IMR-90 (cell line): Measurements from ENCODE around the gene CDH22. TPM values are rescaled to one million over a fixed set of nuclear protein-coding genes. Genes with fewer than 3 reads are reported as not detected.

Source experiments
- ATAC-seq: fragments of 200-7000 bp; cut with Tn5 transposase; 2 replicates; pipeline ENCODE4 v1.9.1; 2020; ENCODE audit warnings: low read depth, mild to moderate bottlenecking, moderate library complexity
- BruUV-seq: library from RNA; stranded (reverse); fragments of 400-500 nt; replicated peaks from 2 replicates; lab custom pipeline; 2021; lab: Mats Ljungman, UMichigan
- CTCF ChIA-PET: fragments of 300-600 bp; formaldehyde crosslinking; extraction: SDS; loops from one replicate; lab custom pipeline; 2021; ENCODE audit warnings: antibody characterized with exemption; lab: Yijun Ruan, JAX
- POLR2A ChIA-PET: fragments of 300-600 bp; sonication (Branson Sonifier 250); formaldehyde crosslinking; loops from one replicate; lab custom pipeline; 2022; ENCODE audit warnings: antibody characterized with exemption; ENCODE audit not compliant: unreplicated experiment; lab: Charles Lee
- DNase-seq: peaks from one replicate; pipeline ENCODE4 v3.0.0; 2013
- H2AFZ ChIP-seq: replicated peaks from 2 replicates; pipeline ENCODE3; 2013; ENCODE audit warnings: low read length, mild to moderate bottlenecking; ENCODE audit not compliant: poor library complexity
- H2AK5ac ChIP-seq: 2 replicates; pipeline ENCODE4 v1.6.1; 2013; ENCODE audit warnings: low read depth, low read length, inconsistent platforms
- H2AK9ac ChIP-seq: replicated peaks from 2 replicates; pipeline ENCODE3; 2013; ENCODE audit warnings: mild to moderate bottlenecking, low read depth, low read length, moderate library complexity; ENCODE audit not compliant: poor library complexity
- H2BK120ac ChIP-seq: 2 replicates; pipeline ENCODE4 v1.6.1; 2013; ENCODE audit warnings: low read depth, low read length, inconsistent platforms
- H2BK15ac ChIP-seq: 3 replicates; pipeline ENCODE4 v1.6.1; 2013; ENCODE audit warnings: low read depth, low read length, inconsistent platforms
- H2BK20ac ChIP-seq: 2 replicates; pipeline ENCODE4 v1.6.1; 2013; ENCODE audit warnings: low read depth, mild to moderate bottlenecking, inconsistent platforms, low read length, moderate library complexity
- H2BK5ac ChIP-seq: 2 replicates; pipeline ENCODE4 v1.6.1; 2013; ENCODE audit warnings: mild to moderate bottlenecking, low read depth, low read length, inconsistent platforms; ENCODE audit not compliant: poor library complexity, severe bottlenecking
- H3K14ac ChIP-seq: replicated peaks from 2 replicates; pipeline ENCODE4 v1.6.1; 2013; ENCODE audit warnings: low read depth, low read length, inconsistent platforms
- H3K18ac ChIP-seq: 2 replicates; pipeline ENCODE4 v1.6.1; 2013; ENCODE audit warnings: low read depth, low read length, control low read depth
- H3K23ac ChIP-seq: 2 replicates; pipeline ENCODE4 v1.6.1; 2013; ENCODE audit warnings: low read depth, low read length, inconsistent platforms
- H3K27ac ChIP-seq: 2 replicates; pipeline ENCODE4 v1.5.1; 2013; ENCODE audit warnings: mild to moderate bottlenecking, control low read depth, low read length; ENCODE audit not compliant: insufficient read depth
- H3K27me3 ChIP-seq: 2 replicates; pipeline ENCODE4 v1.6.1; 2013; ENCODE audit warnings: low read length; ENCODE audit not compliant: control insufficient read depth, insufficient read depth
- H3K36me3 ChIP-seq: 2 replicates; pipeline ENCODE4 v1.6.1; 2013; ENCODE audit warnings: low read length, mixed read lengths; ENCODE audit not compliant: control insufficient read depth, insufficient read depth
- H3K4ac ChIP-seq: 2 replicates; pipeline ENCODE4 v1.6.1; 2013; ENCODE audit warnings: low read depth, low read length, inconsistent platforms
- H3K4me1 ChIP-seq: 2 replicates; pipeline ENCODE4 v1.6.1; 2013; ENCODE audit warnings: low read length, mixed read lengths; ENCODE audit not compliant: control insufficient read depth, insufficient read depth
- H3K4me2 ChIP-seq: 2 replicates; pipeline ENCODE4 v1.6.1; 2013; ENCODE audit warnings: low read depth, mild to moderate bottlenecking, control low read depth, low read length, moderate library complexity
- H3K4me3 ChIP-seq: 2 replicates; pipeline ENCODE4 v1.5.1; 2013; ENCODE audit warnings: low read depth, mild to moderate bottlenecking, control low read depth, low read length, moderate library complexity; ENCODE audit not compliant: insufficient read depth
- H3K56ac ChIP-seq: 2 replicates; pipeline ENCODE4 v1.6.1; 2013; ENCODE audit warnings: low read length, inconsistent platforms; ENCODE audit not compliant: insufficient read depth; ENCODE audit errors: extremely low read depth
- H3K79me1 ChIP-seq, 2 experiments: 2 replicates each; pipeline ENCODE4 v1.6.1; 2013; ENCODE audit warnings: low read length in 2 of 2, inconsistent platforms in 1 of 2, low read depth in 1 of 2
- H3K9ac ChIP-seq: 2 replicates; pipeline ENCODE4 v1.6.1; 2013; ENCODE audit warnings: low read depth, low read length, control low read depth
- H3K9me1 ChIP-seq: 2 replicates; pipeline ENCODE4 v1.6.1; 2013; ENCODE audit warnings: low read length, inconsistent platforms; ENCODE audit not compliant: insufficient read depth
- H3K9me3 ChIP-seq: 2 replicates; pipeline ENCODE4 v1.6.1; 2013; ENCODE audit warnings: low read length; ENCODE audit not compliant: control insufficient read depth, insufficient read depth
- H4K20me1 ChIP-seq: 2 replicates; pipeline ENCODE4 v1.6.1; 2013; ENCODE audit warnings: low read length, inconsistent platforms; ENCODE audit not compliant: insufficient read depth
- H4K5ac ChIP-seq: 2 replicates; pipeline ENCODE4 v1.6.1; 2013; ENCODE audit warnings: mild to moderate bottlenecking, low read depth, low read length, control low read depth
- H4K8ac ChIP-seq, 2 experiments: 2 replicates each; pipeline ENCODE4 v1.6.1; 2013; ENCODE audit warnings: low read depth in 2 of 2, low read length in 2 of 2, control low read depth in 1 of 2, inconsistent platforms in 1 of 2
- H4K91ac ChIP-seq: 2 replicates; pipeline ENCODE4 v1.6.1; 2013; ENCODE audit warnings: low read depth, low read length, inconsistent platforms; ENCODE audit not compliant: insufficient read depth
- BHLHE40 ChIP-seq: fragments of 150-350 bp; IDR thresholded peaks from 2 replicates; pipeline ENCODE4 v1.6.1; 2016; ENCODE audit warnings: mild to moderate bottlenecking, low read depth, low read length
- CHD1 ChIP-seq: IDR thresholded peaks from 2 replicates; pipeline ENCODE4 v1.6.1; 2012; ENCODE audit warnings: low read depth, low read length, improper control_type of control experiment
- FOS ChIP-seq: fragments of 150-350 bp; IDR thresholded peaks from 2 replicates; pipeline ENCODE4 v1.6.1; 2016; ENCODE audit warnings: low read depth, low read length
- MAZ ChIP-seq: IDR thresholded peaks from 2 replicates; pipeline ENCODE4 v1.6.1; 2012; ENCODE audit warnings: low read depth, mild to moderate bottlenecking, low read length, improper control_type of control experiment, moderate library complexity, borderline replicate concordance
- RCOR1 ChIP-seq: IDR thresholded peaks from 2 replicates; pipeline ENCODE4 v1.6.1; 2012; ENCODE audit warnings: mild to moderate bottlenecking, low read length, improper control_type of control experiment; ENCODE audit not compliant: insufficient replicate concordance
- RFX5 ChIP-seq: IDR thresholded peaks from 2 replicates; pipeline ENCODE4 v1.8.0; 2012; ENCODE audit warnings: low read depth, mild to moderate bottlenecking, low read length, moderate library complexity
- SMC3 ChIP-seq: fragments of 150-350 bp; IDR thresholded peaks from 2 replicates; pipeline ENCODE4 v1.6.1; 2016; ENCODE audit warnings: low read depth, mild to moderate bottlenecking, antibody characterized with exemption, low read length, moderate library complexity
- WGBS, 2 experiments: methylation state at CpG; one replicate each; pipeline versions ENCODE4 v1.1.5 to v1.1.7; 2013; ENCODE audit warnings: missing lambda C conversion rate in 2 of 2; ENCODE audit not compliant: insufficient read length in 1 of 2; ENCODE audit errors: extremely low coverage in 2 of 2; 5-methylcytosine and 5-hydroxymethylcytosine counted together
- dilution Hi-C: fragments of 300-500 bp; cut with HindIII; formaldehyde crosslinking; loops from one replicate; pipeline ENCODE4 v1.14.3; 2018; ENCODE audit warnings: low sequenced_read_pairs; ENCODE audit not compliant: unreplicated experiment
- in situ Hi-C: fragments of 300-500 bp; cut with MboI; formaldehyde crosslinking; loops from 3 replicates; pipeline ENCODE4 v1.14.3; 2019; ENCODE audit warnings: low sequenced_read_pairs, inconsistent platforms, mixed read lengths
- intact Hi-C: fragments of 100-400 bp; cut with micrococcal nuclease; formaldehyde crosslinking; loops from 2 replicates; pipeline ENCODE4 v1.10.0; 2022
- polyA plus RNA-seq, 3 experiments: library from polyadenylated mRNA; depleted of rRNA; stranded (reverse); fragments of >200 nt; gene quantifications; 2 replicates each; pipeline ENCODE4 v1.2.3, GENCODE V29; 2012; ENCODE audit warnings: low replicate concordance in 1 of 3
- total RNA-seq: library from RNA; depleted of rRNA; stranded (reverse); fragments of >200 nt; gene quantifications from 2 replicates; pipeline ENCODE4 v1.2.3, GENCODE V29; 2012

The CDH22 gene
- total and polyA plus RNA-seq, 2 of the 4 experiments (the other 2 are of a cell fraction) = not detected

DNA sequence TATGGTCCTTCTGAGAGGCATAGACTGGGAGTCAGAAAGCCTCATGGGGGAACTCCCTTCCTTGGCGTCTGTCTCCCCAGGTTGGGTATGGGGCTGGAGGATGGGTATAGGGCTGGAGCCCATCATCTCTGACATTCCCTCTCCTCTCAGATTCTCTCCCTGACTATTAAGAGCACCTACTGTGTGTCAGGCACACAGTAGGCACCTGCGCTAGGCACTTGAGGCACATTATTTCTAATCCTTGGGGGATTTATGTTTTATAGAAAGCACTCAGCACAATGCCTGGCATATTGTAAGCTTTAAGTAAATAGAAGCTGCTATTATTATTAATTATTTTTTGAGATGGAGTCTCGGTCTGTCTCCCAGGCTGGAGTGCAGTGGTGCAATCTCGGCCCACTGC, 113.9 kb downstream of the CDH22 start:
- no peaks in the 10 kb centered on the region for H3K4me1 ChIP-seq
- no peak overlapping the region for H2BK5ac ChIP-seq
- H3K79me1 ChIP-seq = no peaks in the 10 kb centered on the region
- H3K14ac ChIP-seq = no peak overlapping the region
- H4K91ac ChIP-seq = no peak overlapping the region
- H4K8ac ChIP-seq = no peak overlapping the region
- BruUV-seq = no TSS peak
- H3K27me3 ChIP-seq = peaks cover 13% of the 10 kb centered on the region
- no peak overlapping the region for H4K5ac ChIP-seq
- no CpG with 5 or more reads among the region's 4 CpGs for WGBS, 2 experiments
- no peaks in the 10 kb centered on the region; the same call in 1 of the 2 replicates for H4K20me1 ChIP-seq
- H3K4me2 ChIP-seq = no peak overlapping the region
- DNase-seq (no peak), ATAC-seq (no peak)
- TF ChIP-seq RCOR1 (no peak), RFX5 (no peak), SMC3 (no peak), BHLHE40 (no peak), MAZ (no peak), FOS (no peak), CHD1 (no peak)
- H3K18ac ChIP-seq = no peak overlapping the region
- no peak overlapping the region for H2AK5ac ChIP-seq
- no peak overlapping the region for H2AFZ ChIP-seq
- no peak overlapping the region for H2BK15ac ChIP-seq
- H3K9me3 ChIP-seq = no peaks in the 10 kb centered on the region
- CTCF ChIA-PET = no interaction called here
- H2AK9ac ChIP-seq = no peak overlapping the region
- intact Hi-C loops = no loop called here
- H3K56ac ChIP-seq = no peak overlapping the region
- no peak overlapping the region for H2BK20ac ChIP-seq
- H3K9ac ChIP-seq = no peak overlapping the region
- no peaks in the 10 kb centered on the region for H3K9me1 ChIP-seq
- H3K36me3 ChIP-seq = no peaks in the 10 kb centered on the region
- POLR2A ChIA-PET = no interaction called here
- H2BK120ac ChIP-seq = no peak overlapping the region
- dilution Hi-C loops = no loop called here
- no peak overlapping the region for H3K4me3 ChIP-seq
- H3K23ac ChIP-seq = no peak overlapping the region
- no peak overlapping the region for H3K4ac ChIP-seq
- in situ Hi-C loops = no loop called here
- no peak overlapping the region for H3K27ac ChIP-seq
